GM12878 (cell line): ENCODE data around the gene COL18A1. TPM values are rescaled to one million over a fixed set of nuclear protein-coding genes. Genes with fewer than 3 reads are reported as not detected.

ENCODE experiments used
- ATAC-seq: fragments of 200-7000 bp; cut with Tn5 transposase; 3 replicates; pipeline ENCODE4 v1.9.1; 2020; ENCODE audit warnings: mild to moderate bottlenecking, moderate library complexity
- BruUV-seq: library from RNA; stranded (reverse); fragments of 400-500 nt; replicated peaks from 2 replicates; lab custom pipeline; 2021; lab: Mats Ljungman, UMichigan
- CTCF ChIA-PET: fragments of 300-600 bp; sonication (Branson Sonifier 250); formaldehyde crosslinking; extraction: SDS; loops from one replicate; lab custom pipeline; 2021; ENCODE audit warnings: inconsistent platforms; lab: Yijun Ruan, JAX
- POLR2A ChIA-PET: fragments of 350-600 bp; formaldehyde crosslinking; extraction: SDS; loops from one replicate; lab custom pipeline; 2021; ENCODE audit warnings: inconsistent platforms; lab: Charles Lee
- RAD21 ChIA-PET: fragments of 300-600 bp; sonication (Branson Sonifier 250); formaldehyde crosslinking; loops from one replicate; lab custom pipeline; 2023; ENCODE audit warnings: antibody characterized with exemption; ENCODE audit not compliant: unreplicated experiment; lab: Charles Lee
- SMC1A ChIA-PET: fragments of 300-600 bp; sonication (Branson Sonifier 250); formaldehyde crosslinking; loops from one replicate; lab custom pipeline; 2023; ENCODE audit not compliant: unreplicated experiment, uncharacterized antibody; lab: Charles Lee
- DNase-seq: peaks from one replicate; pipeline ENCODE4 v3.0.0-alpha.2; 2011; ENCODE audit warnings: low read depth, low spot score
- FAIRE-seq: peaks from 3 replicates; lab custom pipeline; 2011; peaks lifted over from hg19 to GRCh38; lab: Jason Lieb, UNC
- H2AFZ ChIP-seq: 2 replicates; pipeline ENCODE4 v1.6.0; 2011; ENCODE audit warnings: low read depth, low read length, control low read depth; ENCODE audit not compliant: control insufficient read depth
- H3K27ac ChIP-seq: 2 replicates; pipeline ENCODE4 v1.5.1; 2011; ENCODE audit warnings: control low read depth; ENCODE audit not compliant: control insufficient read depth, insufficient read depth
- H3K27me3 ChIP-seq, 2 experiments: replicated peaks in 1 of 2; 2 replicates each; pipeline versions ENCODE4 v1.6.0 to v1.6.1; 2011; ENCODE audit warnings: low read length in 1 of 2; ENCODE audit not compliant: control insufficient read depth in 2 of 2, insufficient read depth in 2 of 2
- H3K36me3 ChIP-seq, 2 experiments: 2 replicates each; pipeline ENCODE4 v1.5.1; 2011; ENCODE audit warnings: low read length in 1 of 2; ENCODE audit not compliant: control insufficient read depth in 2 of 2, insufficient read depth in 2 of 2
- H3K4me1 ChIP-seq: 2 replicates; pipeline ENCODE4 v1.6.1; 2011; ENCODE audit warnings: mild to moderate bottlenecking, low read length, moderate library complexity, mixed read lengths; ENCODE audit not compliant: control insufficient read depth, insufficient read depth
- H3K4me2 ChIP-seq: 2 replicates; pipeline ENCODE4 v1.6.0; 2011; ENCODE audit warnings: control low read depth; ENCODE audit not compliant: control insufficient read depth, insufficient read depth
- H3K4me3 ChIP-seq: fragments of 200-600 bp; sonication (generic); 2 replicates; pipeline ENCODE4 v1.5.1; 2016
- H3K79me2 ChIP-seq: 2 replicates; pipeline ENCODE4 v1.6.0; 2011; ENCODE audit warnings: low read length; ENCODE audit not compliant: control insufficient read depth, insufficient read depth
- H3K9ac ChIP-seq: 2 replicates; pipeline ENCODE4 v1.8.0; 2011; ENCODE audit warnings: low read length, control low read depth, mixed read lengths; ENCODE audit not compliant: control insufficient read depth, insufficient read depth
- H3K9me3 ChIP-seq: replicated peaks from 3 replicates; pipeline ENCODE4 v1.5.1; 2011; ENCODE audit warnings: mild to moderate bottlenecking, low read length; ENCODE audit not compliant: control insufficient read depth, insufficient read depth
- H4K20me1 ChIP-seq: 2 replicates; pipeline ENCODE4 v1.6.0; 2011; ENCODE audit not compliant: control insufficient read depth, insufficient read depth
- BACH1 ChIP-seq: fragments of 450-650 bp; IDR thresholded peaks from 2 replicates; pipeline ENCODE4 v1.6.1; 2017; ENCODE audit warnings: mild to moderate bottlenecking, borderline replicate concordance
- CBX3 ChIP-seq: fragments of 200-600 bp; sonication (generic); IDR thresholded peaks from 2 replicates; pipeline ENCODE4 v1.6.1; 2016; ENCODE audit warnings: low read depth, borderline replicate concordance
- SP1 ChIP-seq: IDR thresholded peaks from one replicate; pipeline ENCODE4 v1.6.1; 2011; ENCODE audit warnings: low read depth, low read length
- WGBS: methylation state at CpG from one replicate; pipeline ENCODE4 v1.1.6; 2016; ENCODE audit warnings: low lambda C conversion rate; ENCODE audit not compliant: insufficient replicate concordance, insufficient coverage; ENCODE audit errors: missing lambda C conversion rate; 5-methylcytosine and 5-hydroxymethylcytosine counted together
- in situ Hi-C: fragments of 300-500 bp; cut with MboI; formaldehyde crosslinking; loops from 9 replicates; pipeline ENCODE4 v1.14.3; 2018; ENCODE audit warnings: mixed read lengths
- intact Hi-C: fragments of 100-400 bp; cut with micrococcal nuclease; formaldehyde crosslinking; loops from one replicate; pipeline ENCODE4 v1.14.2; 2022; ENCODE audit not compliant: unreplicated experiment
- polyA plus RNA-seq, 11 experiments: library from polyadenylated mRNA; depleted of rRNA in 4 of 11; unstranded in 6 of 11; stranded (reverse) in 5 of 11; fragments of >200 nt; fragmentation: Nextera tagmentation in 4 of 11; fragmentation: Illumina TruSeq in 1 of 11; extraction: Ambion mirVana in 4 of 11; extraction: Trizol in 1 of 11; gene quantifications; 1 replicate in 1 of 11; 2 replicates in 10 of 11; pipeline versions ENCODE4 v1.2.1 to v1.2.3, GENCODE V29; 2011 to 2016; ENCODE audit warnings: inconsistent platforms in 2 of 11, missing spikeins in 2 of 11, low read depth in 1 of 11
- total RNA-seq, 4 experiments: library from RNA; depleted of rRNA in 3 of 4; stranded (reverse); fragments of >200 nt in 3 of 4; fragmentation: Illumina TruSeq in 1 of 4; extraction: Trizol in 1 of 4; gene quantifications; 2 replicates each; pipeline versions ENCODE4 v1.2.1 to v1.2.3, GENCODE V29; 2013 to 2021
- TF ChIP-seq, protein P1 (sequence below): fragments of 450-650 bp; IDR thresholded peaks from 2 replicates; pipeline ENCODE4 v1.6.1; 2016; ENCODE audit warnings: mild to moderate bottlenecking, moderate library complexity, borderline replicate concordance
- TF ChIP-seq, protein P2 (sequence below), 3 experiments: IDR thresholded peaks in 2 of 3; conservative IDR thresholded peaks in 1 of 3; 2 replicates each; pipeline ENCODE4 v1.5.1; 2011; ENCODE audit warnings: low read depth in 3 of 3, low read length in 3 of 3, mild to moderate bottlenecking in 3 of 3, control low read depth in 2 of 3, moderate library complexity in 2 of 3, inconsistent platforms in 1 of 3, mixed read lengths in 1 of 3; ENCODE audit not compliant: control insufficient read depth in 2 of 3, insufficient read depth in 1 of 3; ENCODE audit errors: extremely low read depth in 1 of 3

The COL18A1 gene
- total and polyA plus RNA-seq, 10 of the 15 experiments (the other 5 are each of a cell fraction or from before 2014, with no cell fraction given): under 0.01 to 0.49 (median 0.09) TPM; not detected in 3

- TF ChIP-seq, protein P1, sequence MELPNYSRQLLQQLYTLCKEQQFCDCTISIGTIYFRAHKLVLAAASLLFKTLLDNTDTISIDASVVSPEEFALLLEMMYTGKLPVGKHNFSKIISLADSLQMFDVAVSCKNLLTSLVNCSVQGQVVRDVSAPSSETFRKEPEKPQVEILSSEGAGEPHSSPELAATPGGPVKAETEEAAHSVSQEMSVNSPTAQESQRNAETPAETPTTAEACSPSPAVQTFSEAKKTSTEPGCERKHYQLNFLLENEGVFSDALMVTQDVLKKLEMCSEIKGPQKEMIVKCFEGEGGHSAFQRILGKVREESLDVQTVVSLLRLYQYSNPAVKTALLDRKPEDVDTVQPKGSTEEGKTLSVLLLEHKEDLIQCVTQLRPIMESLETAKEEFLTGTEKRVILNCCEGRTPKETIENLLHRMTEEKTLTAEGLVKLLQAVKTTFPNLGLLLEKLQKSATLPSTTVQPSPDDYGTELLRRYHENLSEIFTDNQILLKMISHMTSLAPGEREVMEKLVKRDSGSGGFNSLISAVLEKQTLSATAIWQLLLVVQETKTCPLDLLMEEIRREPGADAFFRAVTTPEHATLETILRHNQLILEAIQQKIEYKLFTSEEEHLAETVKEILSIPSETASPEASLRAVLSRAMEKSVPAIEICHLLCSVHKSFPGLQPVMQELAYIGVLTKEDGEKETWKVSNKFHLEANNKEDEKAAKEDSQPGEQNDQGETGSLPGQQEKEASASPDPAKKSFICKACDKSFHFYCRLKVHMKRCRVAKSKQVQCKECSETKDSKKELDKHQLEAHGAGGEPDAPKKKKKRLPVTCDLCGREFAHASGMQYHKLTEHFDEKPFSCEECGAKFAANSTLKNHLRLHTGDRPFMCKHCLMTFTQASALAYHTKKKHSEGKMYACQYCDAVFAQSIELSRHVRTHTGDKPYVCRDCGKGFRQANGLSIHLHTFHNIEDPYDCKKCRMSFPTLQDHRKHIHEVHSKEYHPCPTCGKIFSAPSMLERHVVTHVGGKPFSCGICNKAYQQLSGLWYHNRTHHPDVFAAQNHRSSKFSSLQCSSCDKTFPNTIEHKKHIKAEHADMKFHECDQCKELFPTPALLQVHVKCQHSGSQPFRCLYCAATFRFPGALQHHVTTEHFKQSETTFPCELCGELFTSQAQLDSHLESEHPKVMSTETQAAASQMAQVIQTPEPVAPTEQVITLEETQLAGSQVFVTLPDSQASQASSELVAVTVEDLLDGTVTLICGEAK: no peak
- TF ChIP-seq, protein P2, sequence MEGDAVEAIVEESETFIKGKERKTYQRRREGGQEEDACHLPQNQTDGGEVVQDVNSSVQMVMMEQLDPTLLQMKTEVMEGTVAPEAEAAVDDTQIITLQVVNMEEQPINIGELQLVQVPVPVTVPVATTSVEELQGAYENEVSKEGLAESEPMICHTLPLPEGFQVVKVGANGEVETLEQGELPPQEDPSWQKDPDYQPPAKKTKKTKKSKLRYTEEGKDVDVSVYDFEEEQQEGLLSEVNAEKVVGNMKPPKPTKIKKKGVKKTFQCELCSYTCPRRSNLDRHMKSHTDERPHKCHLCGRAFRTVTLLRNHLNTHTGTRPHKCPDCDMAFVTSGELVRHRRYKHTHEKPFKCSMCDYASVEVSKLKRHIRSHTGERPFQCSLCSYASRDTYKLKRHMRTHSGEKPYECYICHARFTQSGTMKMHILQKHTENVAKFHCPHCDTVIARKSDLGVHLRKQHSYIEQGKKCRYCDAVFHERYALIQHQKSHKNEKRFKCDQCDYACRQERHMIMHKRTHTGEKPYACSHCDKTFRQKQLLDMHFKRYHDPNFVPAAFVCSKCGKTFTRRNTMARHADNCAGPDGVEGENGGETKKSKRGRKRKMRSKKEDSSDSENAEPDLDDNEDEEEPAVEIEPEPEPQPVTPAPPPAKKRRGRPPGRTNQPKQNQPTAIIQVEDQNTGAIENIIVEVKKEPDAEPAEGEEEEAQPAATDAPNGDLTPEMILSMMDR (IDR thresholded peaks at IDR 0.05 in 2 of 3, conservative IDR thresholded peaks at IDR 0.05 in 1 of 3; ENCODE audit: control insufficient read depth in 2 of 3, extremely low read depth in 1 of 3, insufficient read depth in 1 of 3, low read depth in 3 of 3, low read length in 3 of 3): no peak
- TF ChIP-seq CBX3 (no peak), BACH1 (no peak)
Observed at GRCh38 chr21:45417951-45418300, 13.0 kb downstream of the COL18A1 start (continued).

DNA sequence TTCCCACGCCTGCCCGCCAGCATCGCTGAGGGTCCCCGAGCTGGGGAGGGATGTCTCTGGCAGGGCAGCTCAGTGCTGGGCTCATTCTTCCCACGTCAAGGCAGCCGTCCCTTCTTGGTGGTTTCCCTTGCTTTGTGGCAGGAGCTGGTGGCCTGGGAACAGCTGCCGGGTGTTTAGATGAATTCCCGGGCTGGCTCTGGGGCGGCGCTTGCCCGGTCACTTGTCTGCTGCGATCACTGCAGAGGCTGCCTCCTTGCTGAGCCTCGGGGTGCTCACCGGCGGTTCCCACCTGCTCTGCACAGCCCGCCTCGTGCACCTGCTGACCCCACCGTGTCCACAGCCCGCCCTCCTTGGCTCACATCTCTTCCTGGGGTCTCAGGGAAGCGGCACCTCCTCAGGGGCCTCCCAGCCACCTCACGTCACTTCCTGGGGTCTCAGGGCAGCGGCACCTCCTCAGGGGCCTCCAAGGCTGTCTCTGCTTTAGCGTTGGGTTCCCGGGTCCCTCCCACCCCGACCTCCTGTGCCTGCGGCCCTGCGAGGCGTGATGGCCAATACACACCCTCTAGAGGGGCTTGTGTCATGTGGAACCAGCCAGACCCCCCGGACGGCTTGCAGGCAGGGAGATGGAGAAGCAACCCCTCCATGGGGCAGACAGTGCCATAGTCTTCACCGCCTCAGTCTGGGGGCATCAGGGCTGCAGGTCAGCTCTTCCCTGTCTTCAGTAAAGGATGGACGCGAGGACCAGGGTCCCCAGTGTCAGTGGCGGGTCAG lies 13.5 kb downstream of the COL18A1 start:
- H3K4me3 ChIP-seq: no peak overlapping the region
- ATAC-seq (no peak), FAIRE-seq (no peak), DNase-seq (no peak)
- ChIA-PET POLR2A (no interaction called here), SMC1A (no interaction called here), RAD21 (no interaction called here), CTCF (no interaction called here)
- H4K20me1 ChIP-seq: no peaks in the 10 kb centered on the region
- no peaks in the 10 kb centered on the region for H3K36me3 ChIP-seq
- TF ChIP-seq SP1: no peak
- H3K9me3 ChIP-seq: no peaks in the 10 kb centered on the region
- BruUV-seq: no TSS peak
- in situ Hi-C loops (no loop called here), intact Hi-C loops (no loop called here)
- H3K27me3 ChIP-seq: peaks cover 0 to 2% of the 10 kb centered on the region in 2 experiments; a peak in 2 of 4 replicates
- no peak overlapping the region for H3K9ac ChIP-seq
- no peak overlapping the region for H2AFZ ChIP-seq
- no peaks in the 10 kb centered on the region for H3K79me2 ChIP-seq
- no peak overlapping the region for H3K4me2 ChIP-seq
- 42% methylated on average over 31 of the region's 34 CpGs for WGBS
- H3K27ac ChIP-seq: no peak overlapping the region
- no peaks in the 10 kb centered on the region for H3K4me1 ChIP-seq
